Superior temporal gyrus (tissue), 1 donor: ENCODE results near the gene SEMA3E.

Source experiments
- DNase-seq: peaks from one replicate; pipeline ENCODE4 v3.0.0-alpha.2; 2016; ENCODE audit errors: extremely low spot score

SEMA3E gene

GRCh38 chr7:83640731-83641537 is 8.0 kb downstream of the SEMA3E start:
- no peak for DNase-seq

- no peak for DNase-seq
These were observed 8.7 kb downstream of the SEMA3E start for GRCh38 chr7:83640240-83640639.

- no peak for DNase-seq
These were observed 15.4 kb downstream of the SEMA3E start for GRCh38 chr7:83633516-83633915.

GRCh38 chr7:83629117-83629880 is 19.6 kb downstream of the SEMA3E start:
- no peak for DNase-seq

GRCh38 chr7:83617858-83618257 is 31.1 kb downstream of the SEMA3E start:
- DNase-seq = no peak

- no peak for DNase-seq
These were observed 34.8 kb downstream of the SEMA3E start for GRCh38 chr7:83614112-83614511.

- no peak for DNase-seq
These were observed 35.7 kb downstream of the SEMA3E start for GRCh38 chr7:83613232-83613631.

GRCh38 chr7:83611776-83612175 is 37.2 kb downstream of the SEMA3E start:
- no peak for DNase-seq

GRCh38 chr7:83610649-83611304 is 38.2 kb downstream of the SEMA3E start:
- no peak for DNase-seq

- DNase-seq = no peak
These were observed 40.2 kb downstream of the SEMA3E start for GRCh38 chr7:83608716-83609115.

- DNase-seq = no peak
These were observed 45.3 kb downstream of the SEMA3E start for GRCh38 chr7:83603649-83604048.

GRCh38 chr7:83599131-83599530 is 49.8 kb downstream of the SEMA3E start:
- no peak for DNase-seq

GRCh38 chr7:83593921-83594475 is 54.9 kb downstream of the SEMA3E start:
- DNase-seq = no peak

GRCh38 chr7:83588602-83589240 is 60.2 kb downstream of the SEMA3E start:
- no peak for DNase-seq

- no peak for DNase-seq
These were observed 62.7 kb downstream of the SEMA3E start for GRCh38 chr7:83586281-83586680.

- DNase-seq = no peak
These were observed 67.1 kb downstream of the SEMA3E start for GRCh38 chr7:83581667-83582435.

GRCh38 chr7:83579740-83580139 is 69.2 kb downstream of the SEMA3E start:
- DNase-seq = no peak

- DNase-seq = no peak
These were observed 73.5 kb downstream of the SEMA3E start for GRCh38 chr7:83575436-83575835.

GRCh38 chr7:83574616-83575015 is 74.3 kb downstream of the SEMA3E start:
- no peak for DNase-seq

GRCh38 chr7:83562960-83563359 is 86.0 kb downstream of the SEMA3E start:
- DNase-seq = no peak

GRCh38 chr7:83562289-83562688 is 86.7 kb downstream of the SEMA3E start:
- no peak for DNase-seq
